SKM-1 (cell line): ENCODE results near the gene MYO5B.
"Not testable (repeated sequence)": the region's sequence is repeated elsewhere in the genome, so short reads cannot be mapped to it uniquely, and the experiment has no call there.

Source experiments
- DNase-seq: peaks from one replicate; lab custom pipeline; 2025; ENCODE audit not compliant: unreplicated experiment; lab: John Stamatoyannopoulos, UW

The MYO5B gene

GRCh38 chr18:49842656-49843055, 352.3 kb downstream of the MYO5B start:
- DNase-seq, result no peak

- DNase-seq, result no peak
Measured at GRCh38 chr18:49841236-49842217, 353.4 kb downstream of the MYO5B start.

- no peak for DNase-seq
Measured at GRCh38 chr18:49839012-49839411, 355.9 kb downstream of the MYO5B start.

GRCh38 chr18:49838381-49838780, 356.6 kb downstream of the MYO5B start:
- DNase-seq, result no peak

GRCh38 chr18:49837889-49838288, 357.1 kb downstream of the MYO5B start:
- no peak for DNase-seq

GRCh38 chr18:49837316-49837835, 357.6 kb downstream of the MYO5B start:
- not testable (repeated sequence) for DNase-seq

GRCh38 chr18:49835405-49835804, 359.5 kb downstream of the MYO5B start:
- no peak for DNase-seq

GRCh38 chr18:49834258-49834657, 360.7 kb downstream of the MYO5B start:
- DNase-seq, result no peak

GRCh38 chr18:49833814-49834213, 361.1 kb downstream of the MYO5B start:
- DNase-seq, result no peak

GRCh38 chr18:49832221-49832647, 362.7 kb downstream of the MYO5B start:
- no peak for DNase-seq

GRCh38 chr18:49827996-49828395, 367.0 kb downstream of the MYO5B start:
- no peak for DNase-seq

GRCh38 chr18:49819823-49820671, 374.9 kb downstream of the MYO5B start:
- DNase-seq, result no peak

GRCh38 chr18:49819071-49819662, 375.8 kb downstream of the MYO5B start:
- no peak for DNase-seq

GRCh38 chr18:49817947-49818346, 377.0 kb downstream of the MYO5B start:
- DNase-seq, result no peak

GRCh38 chr18:49815927-49816326, 379.0 kb downstream of the MYO5B start:
- DNase-seq, result no peak

GRCh38 chr18:49814147-49814499, 380.8 kb downstream of the MYO5B start:
- DNase-seq, result no peak

- DNase-seq, result peak; percentile 70
Measured at GRCh38 chr18:49813319-49814146, 381.4 kb downstream of the MYO5B start, which contains the start of gene ACAA2. ACAA2 (minus strand) TSS chr18:49813533; CDS start chr18:49813484, 49 bp downstream.

GRCh38 chr18:49813069-49813318, 382.0 kb downstream of the MYO5B start:
- no peak for DNase-seq

- no peak for DNase-seq
Measured at GRCh38 chr18:49812286-49813068, 382.5 kb downstream of the MYO5B start.
